Suprapubic skin (tissue), 3 donors: Measurements from ENCODE around the gene FRYL.

ENCODE experiments used
- POLR2A ChIP-seq, 2 donors: fragments of 450-650 bp; IDR thresholded peaks; one replicate each; pipeline ENCODE4 v1.6.1; 2017; ENCODE audit warnings: antibody characterized with exemption in 2 of 2, mild to moderate bottlenecking in 2 of 2, moderate library complexity in 2 of 2
- TF ChIP-seq, protein P1 (sequence below), 2 donors: fragments of 200-600 bp in 1 of 2; fragments of 450-650 bp in 1 of 2; sonication (generic) in 1 of 2; IDR thresholded peaks; one replicate each; pipeline ENCODE4 v1.5.1; 2016 to 2019; ENCODE audit warnings: antibody characterized with exemption in 2 of 2, mild to moderate bottlenecking in 1 of 2, moderate library complexity in 1 of 2

DNA sequence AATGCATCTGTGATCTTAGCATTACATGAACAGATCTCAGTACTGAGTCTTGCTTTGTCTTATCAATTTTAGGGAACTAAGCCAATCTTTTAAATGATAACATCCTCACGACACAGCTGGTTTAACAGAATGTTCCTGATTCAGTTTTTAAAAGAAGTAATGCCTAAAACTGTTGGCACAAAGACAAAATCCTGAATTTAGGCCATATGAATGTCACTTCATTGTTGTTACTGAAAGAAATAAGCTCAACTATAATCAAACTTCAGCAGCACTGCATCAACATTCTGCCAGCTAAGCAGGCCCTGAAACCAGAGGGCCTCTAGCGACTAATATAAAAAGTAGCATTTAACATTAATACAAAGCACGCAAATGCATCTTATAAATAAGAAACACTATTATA is 130.6 kb downstream of the FRYL start:
- TF ChIP-seq, protein P1, sequence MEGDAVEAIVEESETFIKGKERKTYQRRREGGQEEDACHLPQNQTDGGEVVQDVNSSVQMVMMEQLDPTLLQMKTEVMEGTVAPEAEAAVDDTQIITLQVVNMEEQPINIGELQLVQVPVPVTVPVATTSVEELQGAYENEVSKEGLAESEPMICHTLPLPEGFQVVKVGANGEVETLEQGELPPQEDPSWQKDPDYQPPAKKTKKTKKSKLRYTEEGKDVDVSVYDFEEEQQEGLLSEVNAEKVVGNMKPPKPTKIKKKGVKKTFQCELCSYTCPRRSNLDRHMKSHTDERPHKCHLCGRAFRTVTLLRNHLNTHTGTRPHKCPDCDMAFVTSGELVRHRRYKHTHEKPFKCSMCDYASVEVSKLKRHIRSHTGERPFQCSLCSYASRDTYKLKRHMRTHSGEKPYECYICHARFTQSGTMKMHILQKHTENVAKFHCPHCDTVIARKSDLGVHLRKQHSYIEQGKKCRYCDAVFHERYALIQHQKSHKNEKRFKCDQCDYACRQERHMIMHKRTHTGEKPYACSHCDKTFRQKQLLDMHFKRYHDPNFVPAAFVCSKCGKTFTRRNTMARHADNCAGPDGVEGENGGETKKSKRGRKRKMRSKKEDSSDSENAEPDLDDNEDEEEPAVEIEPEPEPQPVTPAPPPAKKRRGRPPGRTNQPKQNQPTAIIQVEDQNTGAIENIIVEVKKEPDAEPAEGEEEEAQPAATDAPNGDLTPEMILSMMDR (IDR thresholded peaks at IDR 0.05): no peak
- TF ChIP-seq POLR2A (IDR thresholded peaks at IDR 0.05): no peak
